RWPE2 (cell line): ENCODE measurements around the gene SNAP47.

ENCODE experiments used
- ATAC-seq: fragments of 200-7000 bp; cut with Tn5 transposase; 3 replicates; pipeline ENCODE4 v1.9.1; 2021; ENCODE audit warnings: low read depth
- DNase-seq: peaks from one replicate; pipeline ENCODE4 v3.0.0-alpha.2; 2020; ENCODE audit warnings: low spot score
- H3K27ac ChIP-seq: fragments of 450-650 bp; 2 replicates; pipeline ENCODE4 v1.5.1; 2017; ENCODE audit warnings: mild to moderate bottlenecking; ENCODE audit not compliant: poor library complexity, severe bottlenecking
- H3K27me3 ChIP-seq: fragments of 250-450 bp; sonication (Bioruptor Pico); 2 replicates; pipeline ENCODE4 v1.5.1; 2021; ENCODE audit warnings: mild to moderate bottlenecking, moderate library complexity; ENCODE audit not compliant: insufficient read depth, poor library complexity, severe bottlenecking
- H3K36me3 ChIP-seq: fragments of 250-450 bp; sonication (Bioruptor Pico); 2 replicates; pipeline ENCODE4 v1.5.1; 2020; ENCODE audit warnings: low read depth, mild to moderate bottlenecking, moderate library complexity
- H3K4me1 ChIP-seq: fragments of 250-450 bp; sonication (Bioruptor Pico); 2 replicates; pipeline ENCODE4 v1.5.1; 2021; ENCODE audit warnings: mild to moderate bottlenecking, moderate library complexity; ENCODE audit not compliant: insufficient read depth, poor library complexity, severe bottlenecking
- H3K4me3 ChIP-seq: fragments of 250-450 bp; sonication (Bioruptor Pico); 2 replicates; pipeline ENCODE4 v1.5.1; 2021; ENCODE audit warnings: mild to moderate bottlenecking, moderate library complexity; ENCODE audit not compliant: severe bottlenecking
- H3K9me3 ChIP-seq: fragments of 250-450 bp; sonication (Bioruptor Pico); 2 replicates; pipeline ENCODE4 v1.5.1; 2021; ENCODE audit warnings: mild to moderate bottlenecking, moderate library complexity; ENCODE audit not compliant: severe bottlenecking
- TF ChIP-seq, protein P1 (sequence below): fragments of 450-650 bp; IDR thresholded peaks from one replicate; pipeline ENCODE4 v1.5.1; 2017; ENCODE audit warnings: mild to moderate bottlenecking, moderate library complexity; ENCODE audit not compliant: poor library complexity, severe bottlenecking

Gene SNAP47

GRCh38 chr1:227749225-227749624 lies 14.0 kb downstream of the SNAP47 start:
- ATAC-seq = no peak
- Histone ChIP-seq H3K27me3 (no peaks in the 10 kb centered on the region), H3K4me1 (no peaks in the 10 kb centered on the region), H3K27ac (no peak overlapping the region), H3K9me3 (no peaks in the 10 kb centered on the region), H3K36me3 (no peaks in the 10 kb centered on the region), H3K4me3 (no peak overlapping the region)
- TF ChIP-seq, protein P1, sequence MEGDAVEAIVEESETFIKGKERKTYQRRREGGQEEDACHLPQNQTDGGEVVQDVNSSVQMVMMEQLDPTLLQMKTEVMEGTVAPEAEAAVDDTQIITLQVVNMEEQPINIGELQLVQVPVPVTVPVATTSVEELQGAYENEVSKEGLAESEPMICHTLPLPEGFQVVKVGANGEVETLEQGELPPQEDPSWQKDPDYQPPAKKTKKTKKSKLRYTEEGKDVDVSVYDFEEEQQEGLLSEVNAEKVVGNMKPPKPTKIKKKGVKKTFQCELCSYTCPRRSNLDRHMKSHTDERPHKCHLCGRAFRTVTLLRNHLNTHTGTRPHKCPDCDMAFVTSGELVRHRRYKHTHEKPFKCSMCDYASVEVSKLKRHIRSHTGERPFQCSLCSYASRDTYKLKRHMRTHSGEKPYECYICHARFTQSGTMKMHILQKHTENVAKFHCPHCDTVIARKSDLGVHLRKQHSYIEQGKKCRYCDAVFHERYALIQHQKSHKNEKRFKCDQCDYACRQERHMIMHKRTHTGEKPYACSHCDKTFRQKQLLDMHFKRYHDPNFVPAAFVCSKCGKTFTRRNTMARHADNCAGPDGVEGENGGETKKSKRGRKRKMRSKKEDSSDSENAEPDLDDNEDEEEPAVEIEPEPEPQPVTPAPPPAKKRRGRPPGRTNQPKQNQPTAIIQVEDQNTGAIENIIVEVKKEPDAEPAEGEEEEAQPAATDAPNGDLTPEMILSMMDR = no peak
- DNase-seq = no peak

- DNase-seq (no peak), ATAC-seq (no peak)
- Histone ChIP-seq H3K4me1 (no peaks in the 10 kb centered on the region), H3K9me3 (no peaks in the 10 kb centered on the region), H3K4me3 (no peak overlapping the region), H3K36me3 (no peaks in the 10 kb centered on the region), H3K27me3 (no peaks in the 10 kb centered on the region), H3K27ac (no peak overlapping the region)
- TF ChIP-seq, protein P1 = no peak
Measured at GRCh38 chr1:227749916-227750710, 14.9 kb downstream of the SNAP47 start.

- DNase-seq = no peak
- no peak overlapping the region for H3K4me3 ChIP-seq
- no peaks in the 10 kb centered on the region for H3K27me3 ChIP-seq
- H3K4me1 ChIP-seq = no peaks in the 10 kb centered on the region
- TF ChIP-seq, protein P1 = no peak
- no peak overlapping the region for H3K27ac ChIP-seq
- H3K9me3 ChIP-seq = no peaks in the 10 kb centered on the region
- ATAC-seq = no peak
- peaks cover 3% of the 10 kb centered on the region; the same call in 1 of the 2 replicates for H3K36me3 ChIP-seq
Measured at GRCh38 chr1:227753999-227754711, 18.9 kb downstream of the SNAP47 start.

DNA sequence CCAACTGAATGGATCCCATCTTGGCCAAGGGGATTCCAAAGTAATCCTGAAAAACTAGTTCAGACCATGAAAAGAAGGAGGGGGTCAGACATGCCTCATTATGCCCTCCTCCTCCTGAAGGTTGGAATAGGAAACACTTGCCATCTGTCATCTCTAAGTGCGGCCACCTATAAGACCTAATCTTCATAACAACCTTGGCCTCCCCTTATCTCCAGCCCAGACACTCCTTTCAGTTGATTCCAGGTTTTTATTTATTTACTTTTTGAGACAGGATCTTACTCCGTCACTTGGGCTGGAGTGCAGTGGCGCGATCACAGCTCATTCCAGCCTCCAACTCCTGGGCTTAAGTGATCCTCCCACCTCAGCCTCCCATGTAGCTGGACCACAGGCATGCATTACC lies 19.7 kb downstream of the SNAP47 start:
- ATAC-seq = no peak
- DNase-seq = no peak
- TF ChIP-seq, protein P1 = no peak
- Histone ChIP-seq H3K4me1 (peaks cover 4% of the 10 kb centered on the region), H3K4me3 (no peak overlapping the region), H3K36me3 (peaks cover 11% of the 10 kb centered on the region; the same call in 1 of the 2 replicates), H3K9me3 (no peaks in the 10 kb centered on the region), H3K27me3 (no peaks in the 10 kb centered on the region), H3K27ac (no peak overlapping the region)
